Kidney (tissue), 14 donors: Measurements from ENCODE around the gene ZNF202. TPM values are rescaled to one million over a fixed set of nuclear protein-coding genes. Genes with fewer than 3 reads are reported as not detected.
A peak's percentile ranks its signal among the peaks of the same experiment; 100 is the strongest.

ENCODE experiments used
- DNase-seq, 5 donors: peaks; one replicate each; pipeline ENCODE4 v3.0.0-alpha.2; 2013 to 2020
- FAIRE-seq: peaks from 2 replicates; lab custom pipeline; 2012; peaks lifted over from hg19 to GRCh38; lab: Jason Lieb, UNC
- H3K27ac ChIP-seq, 2 donors: one replicate each; pipeline ENCODE4 v1.7.0; 2013; ENCODE audit warnings: low read depth in 2 of 2, low read length in 2 of 2, inconsistent platforms in 1 of 2
- H3K27me3 ChIP-seq: one replicate; pipeline ENCODE4 v1.7.1; 2013; ENCODE audit warnings: low read length, inconsistent platforms; ENCODE audit not compliant: control insufficient read depth, insufficient read depth
- H3K36me3 ChIP-seq, 3 donors: one replicate each; pipeline versions ENCODE4 v1.7.0 to v1.7.1; 2013; ENCODE audit warnings: low read length in 3 of 3, control low read depth in 1 of 3, inconsistent platforms in 1 of 3; ENCODE audit not compliant: insufficient read depth in 3 of 3, control insufficient read depth in 2 of 3
- H3K4me1 ChIP-seq, 3 donors: one replicate each; pipeline versions ENCODE4 v1.7.0 to v1.7.1; 2013; ENCODE audit warnings: low read length in 3 of 3, inconsistent platforms in 1 of 3, low read depth in 1 of 3; ENCODE audit not compliant: control insufficient read depth in 2 of 3, insufficient read depth in 2 of 3
- H3K4me3 ChIP-seq, 3 donors: one replicate each; pipeline versions ENCODE4 v1.7.0 to v1.8.1; 2013; ENCODE audit warnings: low read length in 3 of 3, control low read depth in 1 of 3, inconsistent platforms in 1 of 3
- H3K9ac ChIP-seq, 3 donors: one replicate each; pipeline versions ENCODE4 v1.7.0 to v1.7.1; 2013; ENCODE audit warnings: low read length in 3 of 3, control low read depth in 1 of 3, inconsistent platforms in 1 of 3
- H3K9me3 ChIP-seq, 3 donors: one replicate each; pipeline versions ENCODE4 v1.7.0 to v1.7.1; 2013; ENCODE audit warnings: low read length in 3 of 3, control low read depth in 1 of 3, inconsistent platforms in 1 of 3; ENCODE audit not compliant: control insufficient read depth in 2 of 3, insufficient read depth in 1 of 3
- intact Hi-C: fragments of 100-400 bp; cut with DNase I; formaldehyde crosslinking; loops from one replicate; pipeline ENCODE4 v1.11.1; 2022
- polyA plus RNA-seq: library from polyadenylated mRNA; stranded (reverse); fragments of 350-450 nt; fragmentation: Illumina TruSeq; extraction: RNeasy Lipid Tissue Mini Kit (QIAGEN cat#74804); gene quantifications from one replicate; pipeline ENCODE4 v1.2.3, GENCODE V29; 2014; ENCODE audit warnings: low read depth, low replicate concordance; ENCODE audit not compliant: insufficient read depth
- total RNA-seq: library from RNA; stranded (reverse); fragmentation: NEBNext Ultra II Directional; extraction: Animal tissue kit (Norgen Biotek cat#: 25700); gene quantifications from one replicate; pipeline ENCODE4 v1.2.1, GENCODE V29; 2021
- TF ChIP-seq, protein P1 (sequence below): IDR thresholded peaks from 3 replicates; pipeline ENCODE4 v1.5.1; 2012; ENCODE audit warnings: mild to moderate bottlenecking, moderate library complexity, borderline replicate concordance; ENCODE audit not compliant: insufficient read depth; ENCODE audit errors: extremely low read depth
- donor health status: control.
- donor health status: control.
- donor health status: control.
- donor health status: control.
- donor health status: control.
- donor health status: DM: yes; HTN: yes; CAD: no.
- donor health status: Normal renal cell carcinoma (clear cell type).

The ZNF202 gene
- total and polyA plus RNA-seq, 2 donors from 2014 or later = 4.5 to 9.8 TPM

DNA sequence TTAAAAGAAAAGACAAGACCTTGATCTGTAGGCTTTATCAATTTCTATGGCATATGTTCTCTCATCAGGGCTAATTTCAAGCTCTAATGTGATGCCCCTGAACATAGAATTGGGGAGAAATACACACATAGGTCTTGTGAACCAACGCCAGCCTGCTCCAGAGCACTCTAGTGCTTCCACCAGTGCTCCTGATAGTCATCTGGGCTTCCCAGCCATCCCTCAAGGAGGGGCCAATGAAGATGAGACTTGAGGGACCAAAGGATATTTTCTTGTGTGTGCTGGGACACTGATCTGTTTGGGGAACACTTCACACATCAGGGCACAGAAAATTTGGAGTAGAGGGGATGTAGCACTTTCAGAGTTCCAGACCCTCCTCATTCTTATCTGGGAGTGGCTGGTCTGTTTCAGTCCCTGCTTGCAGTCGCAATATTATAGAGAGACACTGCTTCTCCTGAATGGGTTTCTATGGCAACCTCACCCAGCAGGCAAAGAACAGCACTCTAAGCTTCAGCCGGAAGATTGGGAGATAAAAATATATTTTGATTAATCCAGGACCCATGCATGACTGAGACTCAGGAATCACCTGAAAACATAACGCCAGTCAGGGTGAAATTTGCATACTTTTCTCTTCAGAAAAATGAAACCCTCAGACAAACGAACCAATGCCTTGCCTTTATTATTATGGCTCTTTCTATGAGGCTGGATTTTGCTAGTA, 58.6 kb downstream of the ZNF202 start:
- no peak overlapping the region for H3K27ac ChIP-seq
- no peak overlapping the region for H3K9ac ChIP-seq
- TF ChIP-seq, protein P1, sequence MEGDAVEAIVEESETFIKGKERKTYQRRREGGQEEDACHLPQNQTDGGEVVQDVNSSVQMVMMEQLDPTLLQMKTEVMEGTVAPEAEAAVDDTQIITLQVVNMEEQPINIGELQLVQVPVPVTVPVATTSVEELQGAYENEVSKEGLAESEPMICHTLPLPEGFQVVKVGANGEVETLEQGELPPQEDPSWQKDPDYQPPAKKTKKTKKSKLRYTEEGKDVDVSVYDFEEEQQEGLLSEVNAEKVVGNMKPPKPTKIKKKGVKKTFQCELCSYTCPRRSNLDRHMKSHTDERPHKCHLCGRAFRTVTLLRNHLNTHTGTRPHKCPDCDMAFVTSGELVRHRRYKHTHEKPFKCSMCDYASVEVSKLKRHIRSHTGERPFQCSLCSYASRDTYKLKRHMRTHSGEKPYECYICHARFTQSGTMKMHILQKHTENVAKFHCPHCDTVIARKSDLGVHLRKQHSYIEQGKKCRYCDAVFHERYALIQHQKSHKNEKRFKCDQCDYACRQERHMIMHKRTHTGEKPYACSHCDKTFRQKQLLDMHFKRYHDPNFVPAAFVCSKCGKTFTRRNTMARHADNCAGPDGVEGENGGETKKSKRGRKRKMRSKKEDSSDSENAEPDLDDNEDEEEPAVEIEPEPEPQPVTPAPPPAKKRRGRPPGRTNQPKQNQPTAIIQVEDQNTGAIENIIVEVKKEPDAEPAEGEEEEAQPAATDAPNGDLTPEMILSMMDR = no peak
- intact Hi-C loops = no loop called here
- H3K4me1 ChIP-seq = no peaks in the 10 kb centered on the region
- H3K9me3 ChIP-seq = no peaks in the 10 kb centered on the region
- DNase-seq (peak in 3 of 5 donors; percentile 38 to 60 (median 44)), FAIRE-seq (no peak)
- no peaks in the 10 kb centered on the region for H3K36me3 ChIP-seq
- H3K4me3 ChIP-seq = no peak overlapping the region
- H3K27me3 ChIP-seq = no peaks in the 10 kb centered on the region

DNA sequence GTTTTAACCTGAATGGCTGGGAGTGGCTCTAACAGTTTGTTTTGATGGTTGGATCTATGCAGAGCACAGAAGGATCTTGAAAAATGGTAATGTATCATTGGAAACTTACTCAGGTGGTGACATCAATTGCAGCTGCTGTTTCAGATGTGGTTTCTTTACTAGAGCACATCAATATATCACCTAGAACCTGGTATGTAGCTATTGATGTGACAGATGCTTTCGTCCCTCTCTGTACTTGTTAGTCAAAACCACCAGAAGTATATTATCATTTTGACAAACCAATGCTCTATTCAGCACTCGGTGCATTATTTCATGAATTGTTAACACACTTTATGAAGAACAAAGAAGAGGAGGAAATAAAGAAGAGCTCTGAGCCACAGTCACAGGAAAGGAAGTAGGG, 60.4 kb downstream of the ZNF202 start:
- DNase-seq = no peak
- TF ChIP-seq, protein P1 = no peak
- Histone ChIP-seq H3K27ac (no peak overlapping the region), H3K36me3 (no peaks in the 10 kb centered on the region), H3K9me3 (no peaks in the 10 kb centered on the region), H3K4me1 (no peaks in the 10 kb centered on the region), H3K9ac (no peak overlapping the region), H3K4me3 (no peak overlapping the region), H3K27me3 (no peaks in the 10 kb centered on the region)
- intact Hi-C loops = no loop called here
- FAIRE-seq = no peak

DNA sequence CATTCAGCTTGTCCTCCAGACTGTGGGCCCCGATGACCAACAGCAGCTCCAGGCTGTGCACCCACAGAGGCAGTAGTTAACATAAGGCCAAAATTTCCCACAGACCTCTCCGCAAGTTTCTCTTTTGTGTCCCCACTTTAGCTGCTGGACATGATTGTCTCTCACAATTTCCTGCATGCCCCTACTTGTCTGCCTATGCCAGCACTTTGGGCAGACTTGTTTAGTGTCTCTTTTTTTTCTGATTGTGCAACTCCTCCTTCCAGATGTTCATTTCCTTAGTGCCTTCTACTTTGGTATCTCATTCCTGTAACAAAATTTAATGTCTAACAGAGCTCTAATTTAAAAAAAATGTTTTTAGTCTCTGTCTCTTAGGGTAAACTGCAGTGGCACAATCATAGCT, 63.2 kb downstream of the ZNF202 start:
- FAIRE-seq (no peak), DNase-seq (no peak)
- no peak overlapping the region for H3K9ac ChIP-seq
- no peaks in the 10 kb centered on the region for H3K36me3 ChIP-seq
- H3K27ac ChIP-seq = no peak overlapping the region
- H3K27me3 ChIP-seq = no peaks in the 10 kb centered on the region
- H3K9me3 ChIP-seq = no peaks in the 10 kb centered on the region
- no peak overlapping the region for H3K4me3 ChIP-seq
- H3K4me1 ChIP-seq = no peaks in the 10 kb centered on the region
- intact Hi-C loops = no loop called here
- TF ChIP-seq, protein P1 = no peak

DNA sequence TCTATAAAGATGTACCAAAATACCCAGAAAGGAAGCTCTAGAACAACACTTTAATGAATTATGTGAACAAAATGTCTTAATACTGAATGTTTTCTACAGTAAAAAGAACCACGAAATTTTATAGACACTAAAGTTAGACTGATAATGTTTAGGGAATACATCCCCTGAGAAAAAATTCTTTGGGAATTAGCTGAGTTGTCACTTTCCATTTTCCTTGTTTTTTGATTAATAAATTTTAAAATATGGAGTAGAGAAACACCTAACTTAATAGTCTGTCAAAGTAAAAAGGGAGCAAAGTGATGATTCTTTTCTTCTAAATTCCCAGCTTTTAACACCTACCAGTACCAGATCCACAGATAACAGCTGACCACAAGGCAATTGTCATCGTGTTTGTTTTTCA, 64.0 kb downstream of the ZNF202 start:
- TF ChIP-seq, protein P1 = no peak
- no peaks in the 10 kb centered on the region for H3K9me3 ChIP-seq
- H3K27me3 ChIP-seq = no peaks in the 10 kb centered on the region
- no peak overlapping the region for H3K9ac ChIP-seq
- H3K4me1 ChIP-seq = no peaks in the 10 kb centered on the region
- no peaks in the 10 kb centered on the region for H3K36me3 ChIP-seq
- DNase-seq (no peak), FAIRE-seq (no peak)
- no peak overlapping the region for H3K27ac ChIP-seq
- no peak overlapping the region for H3K4me3 ChIP-seq
- intact Hi-C loops = no loop called here
